Fibroblast of mammary gland (primary cell): ENCODE results near the gene GRIN2C.

ENCODE experiments used
- DNase-seq: peaks from one replicate; pipeline ENCODE4 v3.0.0-alpha.2; 2010; ENCODE audit warnings: low read depth
- H3K4me3 ChIP-seq: 2 replicates; pipeline ENCODE4 v1.5.1; 2011; ENCODE audit warnings: low read depth, mild to moderate bottlenecking, low read length, moderate library complexity; ENCODE audit not compliant: control insufficient read depth
- CTCF ChIP-seq: conservative IDR thresholded peaks from 2 replicates; pipeline ENCODE4 v1.5.1; 2011; ENCODE audit warnings: low read depth, low read length, inconsistent platforms; ENCODE audit not compliant: control insufficient read depth, insufficient read depth

GRIN2C gene

DNA sequence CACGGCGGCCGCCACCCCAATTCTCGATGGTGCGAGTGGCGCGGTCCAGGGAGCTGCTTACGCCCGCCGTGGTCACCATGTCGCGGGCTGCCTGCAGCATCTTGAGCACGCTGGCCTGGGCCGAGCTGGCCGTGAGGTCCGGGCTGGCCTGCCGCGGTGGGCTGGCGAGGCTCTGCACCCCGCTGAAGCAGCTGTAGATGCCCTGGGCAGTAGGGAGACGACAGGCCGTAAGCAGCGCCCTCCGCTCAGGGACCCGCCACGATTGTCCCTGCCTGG is 16.4 kb downstream of the GRIN2C start:
- H3K4me3 ChIP-seq: no peak overlapping the region
- no peak for TF ChIP-seq CTCF
- no peak for DNase-seq

- TF ChIP-seq CTCF: peak; percentile 19
- DNase-seq: peak; percentile 40
- H3K4me3 ChIP-seq: no peak overlapping the region
Observed at GRCh38 chr17:74842599-74843351, 16.9 kb downstream of the GRIN2C start.

GRCh38 chr17:74842146-74842598 is 17.5 kb downstream of the GRIN2C start:
- DNase-seq: peak; percentile 15
- no peak for TF ChIP-seq CTCF
- no peak overlapping the region for H3K4me3 ChIP-seq

GRCh38 chr17:74840989-74841666 is 18.6 kb downstream of the GRIN2C start:
- peak; percentile 40 for DNase-seq
- TF ChIP-seq CTCF: no peak
- H3K4me3 ChIP-seq: no peak overlapping the region

DNA sequence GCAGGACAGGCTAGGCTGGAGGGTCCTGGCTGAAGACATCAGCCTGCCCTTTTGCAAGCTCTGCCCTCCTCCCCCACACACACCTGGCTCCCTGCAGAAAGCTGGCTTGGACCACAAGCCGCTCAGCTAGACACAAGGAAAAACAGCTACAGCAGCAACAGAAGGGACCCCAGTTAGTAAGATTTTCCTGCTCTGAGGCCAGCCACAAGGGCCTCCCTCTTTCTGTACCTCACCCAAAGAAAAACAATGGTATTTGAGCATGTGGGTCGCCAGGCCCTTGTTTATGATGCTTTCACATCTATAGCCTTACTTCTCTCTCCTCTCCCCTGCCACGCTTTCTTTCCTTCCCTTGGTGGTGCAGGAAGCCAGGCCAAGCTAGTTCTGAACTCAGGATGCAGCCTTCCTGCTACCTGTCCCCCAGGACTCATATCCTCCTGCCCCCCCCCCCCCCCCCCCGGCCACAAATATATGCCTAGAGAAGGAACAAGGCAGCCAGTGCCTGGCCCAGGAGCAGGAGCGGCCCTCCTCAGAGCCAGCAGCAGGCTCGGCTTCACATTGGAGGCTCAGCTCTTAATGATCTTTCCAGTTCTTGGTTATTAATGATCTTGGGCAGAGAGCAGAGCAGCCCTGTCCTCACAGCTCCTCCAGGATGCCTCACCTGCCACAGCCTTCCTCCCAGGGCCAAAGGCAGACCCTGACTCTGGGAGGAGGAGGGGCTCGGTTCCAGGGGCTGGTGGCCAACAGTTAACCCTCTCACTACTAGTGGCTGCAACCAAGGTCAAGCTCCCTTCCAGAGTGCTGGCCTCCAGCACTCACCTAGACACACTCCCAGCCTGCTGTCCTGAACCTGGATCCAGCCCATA is 19.5 kb downstream of the GRIN2C start:
- no peak for TF ChIP-seq CTCF
- no peak for DNase-seq
- H3K4me3 ChIP-seq: no peak overlapping the region

GRCh38 chr17:74838274-74838673 is 21.4 kb downstream of the GRIN2C start:
- H3K4me3 ChIP-seq: no peak overlapping the region
- peak; percentile 4 for DNase-seq
- TF ChIP-seq CTCF: no peak
